Activated CD4-positive, alpha-beta memory T cell treated with anti-CD3 and anti-CD28 coated beads, Interleukin-2, amount 10 ng/mL, durations not matched to agents 7 days and 5 days (primary cell): ENCODE measurements around the gene DPP6. TPM values are rescaled to one million over a fixed set of nuclear protein-coding genes. Genes with fewer than 3 reads are reported as not detected.

ENCODE experiments used
- CTCF ChIA-PET: fragments of 350-600 bp; sonication (Branson Sonifier 250); formaldehyde crosslinking; loops from one replicate; lab custom pipeline; 2021; ENCODE audit warnings: antibody characterized with exemption, inconsistent platforms; lab: Charles Lee
- POLR2A ChIA-PET: fragments of 350-600 bp; sonication (Branson Sonifier 250); formaldehyde crosslinking; loops from one replicate; lab custom pipeline; 2021; ENCODE audit warnings: antibody characterized with exemption; lab: Charles Lee
- DNase-seq: peaks from one replicate; pipeline ENCODE4 v3.0.0-alpha.2; 2020
- H3K27ac Mint-ChIP-seq: one replicate; pipeline ENCODE4 v1.8.0; 2021; ENCODE audit warnings: mild to moderate bottlenecking, mixed read lengths
- H3K27me3 Mint-ChIP-seq: one replicate; pipeline ENCODE4 v1.8.0; 2021; ENCODE audit warnings: mixed read lengths
- H3K36me3 Mint-ChIP-seq: one replicate; pipeline ENCODE4 v1.8.0; 2021; ENCODE audit warnings: low read depth, mixed read lengths
- H3K4me1 Mint-ChIP-seq: one replicate; pipeline ENCODE4 v1.8.0; 2021; ENCODE audit warnings: mixed read lengths
- H3K4me3 Mint-ChIP-seq: one replicate; pipeline ENCODE4 v1.8.0; 2021; ENCODE audit warnings: mild to moderate bottlenecking, mixed read lengths
- H3K9me3 Mint-ChIP-seq: one replicate; pipeline ENCODE4 v1.8.0; 2021; ENCODE audit warnings: mixed read lengths
- total RNA-seq, 2 experiments: library from RNA; stranded (reverse); gene quantifications; one replicate each; pipeline ENCODE4 v1.2.3, GENCODE V29; 2021

Gene DPP6
- total RNA-seq, 2 experiments from 2014 or later = not detected

DNA sequence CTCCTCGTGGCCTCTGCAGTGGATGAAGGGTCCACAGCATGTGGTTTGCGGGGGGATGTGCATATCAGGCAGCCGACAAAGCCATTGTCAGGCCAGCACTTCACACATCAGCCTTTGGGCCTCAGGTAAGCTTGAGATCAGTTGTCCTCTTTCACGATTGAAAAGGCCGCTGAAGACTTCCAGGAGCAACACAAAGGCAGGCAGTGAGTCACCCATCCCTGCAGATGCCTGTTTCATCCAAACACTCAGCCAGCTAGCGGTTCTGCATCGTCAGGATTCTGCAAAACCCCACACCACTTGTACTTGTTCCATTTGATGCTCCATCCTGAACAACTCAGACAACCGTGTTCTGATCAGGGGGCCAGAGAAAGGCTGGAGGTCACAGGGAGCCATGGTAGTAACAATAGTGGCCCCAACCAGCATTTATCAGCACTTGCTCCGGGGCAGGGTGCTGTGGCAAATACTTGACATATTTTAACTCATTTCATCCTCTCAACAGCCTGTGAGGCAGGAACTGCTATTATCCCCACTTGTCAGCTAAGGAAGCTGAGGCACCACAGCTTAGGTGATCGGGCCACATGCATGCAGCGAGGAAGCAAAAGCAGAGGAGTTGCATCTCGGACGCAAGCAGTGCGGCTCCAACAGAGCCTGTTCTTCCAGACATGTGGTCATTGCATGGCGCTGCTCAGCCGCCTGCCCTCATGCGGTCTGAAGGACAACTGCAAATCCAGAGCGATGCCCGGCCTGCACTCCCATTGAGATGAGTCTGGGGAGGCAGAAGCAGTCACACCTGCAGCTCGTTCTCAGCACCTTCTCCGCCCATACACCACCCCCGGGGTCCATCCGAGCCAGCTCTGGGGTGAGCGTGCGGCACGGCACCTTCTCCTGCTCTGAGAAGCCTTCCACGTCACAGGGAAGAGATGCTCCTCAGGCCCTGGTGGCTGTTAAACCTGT, 805.8 kb downstream of the DPP6 start:
- H3K4me1 Mint-ChIP-seq = no peaks in the 10 kb centered on the region
- no peaks in the 10 kb centered on the region for H3K9me3 Mint-ChIP-seq
- no peak overlapping the region for H3K4me3 Mint-ChIP-seq
- DNase-seq = no peak
- no peaks in the 10 kb centered on the region for H3K36me3 Mint-ChIP-seq
- POLR2A ChIA-PET = no interaction called here
- H3K27ac Mint-ChIP-seq = no peak overlapping the region
- CTCF ChIA-PET = no interaction called here
- H3K27me3 Mint-ChIP-seq = no peaks in the 10 kb centered on the region

DNA sequence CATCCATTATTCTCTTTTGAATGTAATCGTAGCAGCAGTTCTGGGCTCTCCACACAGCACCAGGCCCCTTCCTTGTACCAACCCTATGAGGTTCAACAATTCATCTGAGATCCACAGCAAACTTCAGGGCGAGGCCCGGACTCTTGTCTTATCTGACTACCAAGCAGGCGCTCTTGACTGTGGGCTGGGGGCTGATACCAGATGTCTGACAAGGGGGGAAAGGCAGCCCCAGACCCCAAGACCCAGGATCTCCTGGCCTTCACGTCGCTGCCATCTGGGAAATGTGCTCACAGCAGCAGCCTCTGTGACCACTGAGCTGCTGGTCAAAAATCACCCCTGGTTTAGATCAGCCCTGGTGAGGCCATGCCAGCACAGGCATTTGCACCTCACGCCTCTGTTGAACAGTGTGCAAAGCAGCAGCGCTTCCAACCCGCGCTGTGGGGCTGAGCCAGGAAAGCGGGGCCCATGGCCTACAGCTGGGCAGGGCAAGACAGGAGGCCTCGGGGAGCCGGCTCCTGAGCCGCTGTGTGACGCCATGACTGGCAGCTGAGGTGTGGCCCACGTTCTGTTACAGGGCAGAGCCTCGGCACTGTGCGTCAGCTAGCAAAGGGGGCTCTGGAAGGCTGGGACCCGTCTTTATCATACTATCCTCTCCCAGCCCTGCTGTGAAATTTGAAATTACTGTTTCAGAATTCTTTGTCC, 806.8 kb downstream of the DPP6 start:
- no peaks in the 10 kb centered on the region for H3K4me1 Mint-ChIP-seq
- ChIA-PET POLR2A (no interaction called here), CTCF (no interaction called here)
- no peak overlapping the region for H3K27ac Mint-ChIP-seq
- H3K36me3 Mint-ChIP-seq = no peaks in the 10 kb centered on the region
- no peak for DNase-seq
- no peak overlapping the region for H3K4me3 Mint-ChIP-seq
- H3K9me3 Mint-ChIP-seq = no peaks in the 10 kb centered on the region
- no peaks in the 10 kb centered on the region for H3K27me3 Mint-ChIP-seq

DNA sequence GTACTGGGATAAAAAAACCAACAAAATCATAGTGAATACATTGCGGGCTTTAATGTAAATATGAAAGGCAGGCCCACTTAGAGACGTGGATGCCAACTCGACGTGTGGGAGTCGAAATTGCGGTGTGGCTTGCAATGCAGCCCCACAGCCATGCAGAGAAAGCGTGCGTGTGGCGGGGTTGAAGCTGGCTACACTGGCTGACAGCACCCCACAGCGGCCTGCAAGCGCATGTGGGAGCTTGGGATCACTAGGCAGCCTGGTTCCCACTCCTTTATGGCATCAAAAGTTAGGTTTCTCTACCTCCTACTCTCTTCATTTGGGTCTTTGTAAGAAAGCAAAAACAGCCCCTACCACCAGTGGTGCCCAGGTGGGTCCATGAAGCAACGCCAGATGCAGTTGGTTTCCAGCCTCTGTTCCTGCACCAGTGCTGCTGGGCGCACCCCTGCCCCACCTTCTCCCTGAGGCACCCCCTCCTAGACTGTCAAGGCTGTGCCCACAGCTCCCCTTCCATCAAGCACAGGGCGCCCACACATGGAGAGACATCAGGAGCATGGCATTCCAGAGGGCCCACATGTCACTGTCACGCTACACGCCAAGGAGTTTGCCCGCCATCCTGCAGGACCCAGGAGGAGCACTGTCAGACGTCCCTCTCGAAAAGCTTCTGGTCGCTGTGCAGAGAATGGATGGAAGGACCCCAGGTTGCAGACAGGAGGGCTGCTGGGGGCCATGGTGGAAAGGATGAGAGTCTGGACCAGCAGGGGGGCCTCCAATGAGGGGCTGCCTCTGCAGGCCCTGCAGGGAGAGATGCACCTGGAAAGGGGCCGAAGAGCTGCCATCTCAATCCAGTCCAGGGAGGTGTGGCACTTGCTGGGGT, 807.8 kb downstream of the DPP6 start:
- no peaks in the 10 kb centered on the region for H3K36me3 Mint-ChIP-seq
- POLR2A ChIA-PET = no interaction called here
- H3K27ac Mint-ChIP-seq = no peak overlapping the region
- no peaks in the 10 kb centered on the region for H3K27me3 Mint-ChIP-seq
- H3K4me3 Mint-ChIP-seq = no peak overlapping the region
- CTCF ChIA-PET = no interaction called here
- H3K9me3 Mint-ChIP-seq = no peaks in the 10 kb centered on the region
- DNase-seq = no peak
- no peaks in the 10 kb centered on the region for H3K4me1 Mint-ChIP-seq

- DNase-seq = no peak
- POLR2A ChIA-PET = no interaction called here
- CTCF ChIA-PET = no interaction called here
- no peaks in the 10 kb centered on the region for H3K27me3 Mint-ChIP-seq
- no peak overlapping the region for H3K27ac Mint-ChIP-seq
- no peaks in the 10 kb centered on the region for H3K4me1 Mint-ChIP-seq
- H3K9me3 Mint-ChIP-seq = no peaks in the 10 kb centered on the region
- H3K36me3 Mint-ChIP-seq = no peaks in the 10 kb centered on the region
- H3K4me3 Mint-ChIP-seq = no peak overlapping the region
These were observed 808.6 kb downstream of the DPP6 start for GRCh38 chr7:154860621-154861375.

DNA sequence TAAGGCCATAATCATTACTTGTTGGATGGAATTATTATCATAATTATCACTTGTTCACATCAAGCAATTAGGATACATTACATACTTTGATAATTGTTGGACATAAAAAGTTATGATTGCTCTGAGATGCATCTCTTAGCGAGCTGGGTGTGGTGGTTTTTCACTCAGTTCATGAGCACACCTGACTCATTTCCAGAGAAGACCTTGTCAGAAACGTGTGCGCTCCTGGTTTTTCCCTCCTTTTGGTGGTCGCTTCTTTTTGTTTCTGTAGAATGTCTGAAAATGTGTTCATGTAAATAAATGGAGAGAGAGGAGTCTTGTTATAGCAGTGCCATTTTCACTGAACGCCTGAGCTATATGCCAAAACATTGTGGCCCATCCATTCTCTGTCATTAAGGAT, 809.4 kb downstream of the DPP6 start:
- CTCF ChIA-PET = no interaction called here
- H3K9me3 Mint-ChIP-seq = no peaks in the 10 kb centered on the region
- no peaks in the 10 kb centered on the region for H3K4me1 Mint-ChIP-seq
- no peaks in the 10 kb centered on the region for H3K36me3 Mint-ChIP-seq
- peaks cover under 1% of the 10 kb centered on the region for H3K27me3 Mint-ChIP-seq
- POLR2A ChIA-PET = no interaction called here
- H3K4me3 Mint-ChIP-seq = no peak overlapping the region
- H3K27ac Mint-ChIP-seq = no peak overlapping the region
- DNase-seq = no peak

DNA sequence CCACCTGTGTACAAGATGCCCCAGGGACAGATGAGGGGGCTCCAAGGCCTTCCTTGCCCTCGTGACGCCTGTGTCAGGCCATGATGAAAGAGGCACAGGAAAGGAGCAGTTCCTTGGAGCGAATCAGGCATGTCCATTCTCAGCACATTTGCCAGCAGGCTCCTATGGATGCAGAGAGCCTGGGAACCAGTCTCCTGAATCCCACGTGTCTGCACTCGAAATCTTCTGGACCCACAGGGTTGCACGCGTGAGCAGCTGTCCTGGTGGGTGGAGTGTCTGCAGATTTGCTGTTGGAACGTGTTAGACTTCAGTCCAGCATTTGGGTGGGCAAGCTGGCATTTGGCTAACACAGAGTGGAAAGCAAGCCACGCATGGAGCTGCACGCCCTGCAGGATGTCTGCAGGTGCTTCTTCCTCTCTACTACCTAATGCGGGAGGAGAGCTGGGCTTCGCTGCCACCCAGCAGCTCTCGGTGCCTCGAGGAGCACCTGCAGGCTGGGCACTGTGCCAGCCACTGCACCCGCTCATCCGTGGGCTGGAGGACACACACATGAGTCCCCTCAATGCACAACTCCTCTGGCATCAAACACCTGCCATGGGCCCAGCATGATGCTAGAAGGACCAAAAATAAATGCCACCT, 810.1 kb downstream of the DPP6 start:
- H3K27me3 Mint-ChIP-seq = peaks cover 5% of the 10 kb centered on the region

GRCh38 chr7:154863766-154864522, 811.7 kb downstream of the DPP6 start:
- Mint-ChIP-seq H3K27ac (no peak overlapping the region), H3K4me3 (no peak overlapping the region), H3K9me3 (no peaks in the 10 kb centered on the region), H3K36me3 (no peaks in the 10 kb centered on the region), H3K4me1 (no peaks in the 10 kb centered on the region), H3K27me3 (peaks cover 14% of the 10 kb centered on the region)
- POLR2A ChIA-PET = no interaction called here
- DNase-seq = no peak
- CTCF ChIA-PET = no interaction called here

More for the DNA sequence above, 810.1 kb downstream of the DPP6 start:
- no peaks in the 10 kb centered on the region for H3K36me3 Mint-ChIP-seq
- no peak for DNase-seq
- ChIA-PET CTCF (no interaction called here), POLR2A (no interaction called here)
- no peak overlapping the region for H3K27ac Mint-ChIP-seq
- no peaks in the 10 kb centered on the region for H3K4me1 Mint-ChIP-seq
- no peak overlapping the region for H3K4me3 Mint-ChIP-seq
- H3K9me3 Mint-ChIP-seq = no peaks in the 10 kb centered on the region

DNA sequence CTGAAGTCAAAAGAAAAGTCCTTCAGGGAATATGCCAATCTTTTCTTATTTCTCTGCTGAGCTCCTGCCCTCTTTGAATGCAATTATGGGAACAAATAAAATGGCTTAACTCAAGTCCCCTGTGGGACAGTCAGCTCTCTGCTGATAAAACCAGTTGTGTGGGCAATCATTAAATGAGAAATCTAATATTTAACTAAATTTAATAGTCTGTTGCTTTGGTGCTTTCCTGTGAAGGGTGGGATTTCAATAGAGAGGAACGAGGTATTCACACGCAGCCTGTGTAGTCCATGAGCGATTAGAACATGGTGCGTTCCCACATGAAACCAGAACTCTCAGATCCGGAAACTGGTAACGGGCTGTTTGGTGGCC, 812.3 kb downstream of the DPP6 start:
- H3K27ac Mint-ChIP-seq = no peak overlapping the region
- DNase-seq = no peak
- H3K4me3 Mint-ChIP-seq = no peak overlapping the region
- no peaks in the 10 kb centered on the region for H3K4me1 Mint-ChIP-seq
- ChIA-PET CTCF (no interaction called here), POLR2A (no interaction called here)
- H3K27me3 Mint-ChIP-seq = peaks cover 18% of the 10 kb centered on the region
- no peaks in the 10 kb centered on the region for H3K9me3 Mint-ChIP-seq
- H3K36me3 Mint-ChIP-seq = no peaks in the 10 kb centered on the region

GRCh38 chr7:154865984-154866685, 813.9 kb downstream of the DPP6 start:
- POLR2A ChIA-PET = no interaction called here

DNA sequence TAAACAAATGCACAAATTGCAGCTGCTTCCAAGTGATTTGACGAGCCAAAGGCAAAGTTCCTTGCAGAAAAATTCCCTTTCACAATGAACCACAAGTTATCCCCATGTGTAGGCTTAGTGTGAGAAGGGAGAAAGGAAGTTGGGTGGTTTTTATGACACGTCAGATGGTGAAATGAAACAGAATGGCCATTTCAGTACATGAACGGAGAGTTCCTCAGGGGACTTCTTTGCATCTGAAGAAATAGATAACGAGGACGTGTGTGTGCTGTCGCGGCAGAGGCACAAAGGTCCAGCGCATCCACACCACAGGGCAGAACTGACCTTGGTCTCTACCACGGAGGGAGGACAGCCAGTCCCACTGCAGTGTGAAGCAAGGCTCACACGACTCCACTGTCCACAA, 814.9 kb downstream of the DPP6 start:
- no peak for DNase-seq
- ChIA-PET POLR2A (no interaction called here), CTCF (no interaction called here)
- H3K27me3 Mint-ChIP-seq = peaks cover 18% of the 10 kb centered on the region
- no peaks in the 10 kb centered on the region for H3K4me1 Mint-ChIP-seq
- no peaks in the 10 kb centered on the region for H3K36me3 Mint-ChIP-seq
- H3K4me3 Mint-ChIP-seq = no peak overlapping the region
- H3K9me3 Mint-ChIP-seq = no peaks in the 10 kb centered on the region
- H3K27ac Mint-ChIP-seq = no peak overlapping the region

More at GRCh38 chr7:154865984-154866685, 813.9 kb downstream of the DPP6 start:
- no peak for DNase-seq
- Mint-ChIP-seq H3K27me3 (peaks cover 18% of the 10 kb centered on the region), H3K27ac (no peak overlapping the region), H3K36me3 (no peaks in the 10 kb centered on the region), H3K4me1 (no peaks in the 10 kb centered on the region), H3K4me3 (no peak overlapping the region), H3K9me3 (no peaks in the 10 kb centered on the region)
- CTCF ChIA-PET = no interaction called here

GRCh38 chr7:154868921-154869320, 816.7 kb downstream of the DPP6 start:
- CTCF ChIA-PET = no interaction called here
- Mint-ChIP-seq H3K27ac (no peak overlapping the region), H3K36me3 (no peaks in the 10 kb centered on the region), H3K4me1 (no peaks in the 10 kb centered on the region), H3K9me3 (peaks cover 4% of the 10 kb centered on the region), H3K27me3 (peaks cover 19% of the 10 kb centered on the region), H3K4me3 (no peak overlapping the region)
- POLR2A ChIA-PET = no interaction called here
- DNase-seq = no peak
